ENCODE data around the gene RNGTT. TPM values are rescaled to one million over a fixed set of nuclear protein-coding genes. Genes with fewer than 3 reads are reported as not detected.

Gene RNGTT
- total RNA-seq, 2 donors from 2014 or later = 7.5 to 11.3 TPM

DNA sequence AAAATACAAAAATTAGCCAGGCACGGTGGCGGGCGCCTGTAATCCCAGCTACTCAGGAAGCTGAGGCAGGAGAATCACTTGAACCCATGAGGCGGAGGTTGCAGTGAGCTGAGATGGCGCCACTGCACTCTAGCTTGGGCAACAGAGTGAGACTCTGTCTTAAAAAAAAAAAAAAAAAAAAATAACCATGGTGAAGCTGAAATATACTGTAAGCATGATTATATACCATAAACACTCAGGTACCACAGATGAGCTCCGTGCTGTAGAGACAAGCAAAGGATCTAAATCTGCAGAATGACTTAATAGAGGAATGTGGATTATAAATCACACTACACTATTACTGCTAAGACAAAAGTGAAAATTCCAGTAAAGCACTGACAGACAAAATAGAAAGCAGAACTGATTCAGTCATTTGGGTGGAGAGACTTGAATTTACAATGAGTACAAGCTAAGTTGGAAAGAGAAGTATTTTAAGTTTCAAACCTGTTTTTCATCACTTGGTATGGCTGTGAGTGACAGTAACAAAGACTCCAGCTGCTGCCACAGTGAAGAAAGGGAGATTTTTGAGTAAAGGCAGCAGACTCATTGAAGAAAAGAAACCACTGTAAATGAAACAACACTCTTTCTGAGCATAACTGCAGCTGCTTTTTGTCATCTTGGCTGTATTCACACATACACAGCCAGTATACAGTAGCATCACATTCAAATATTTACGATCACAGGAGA is 322.1 kb downstream of the RNGTT start:
- Histone ChIP-seq H3K9me3 (no peaks in the 10 kb centered on the region), H3K27me3 (no peaks in the 10 kb centered on the region), H3K4me3 (no peak overlapping the region), H3K4me1 (no peaks in the 10 kb centered on the region), H3K36me3 (no peaks in the 10 kb centered on the region), H3K27ac (no peak overlapping the region)
- TF ChIP-seq, protein P1, sequence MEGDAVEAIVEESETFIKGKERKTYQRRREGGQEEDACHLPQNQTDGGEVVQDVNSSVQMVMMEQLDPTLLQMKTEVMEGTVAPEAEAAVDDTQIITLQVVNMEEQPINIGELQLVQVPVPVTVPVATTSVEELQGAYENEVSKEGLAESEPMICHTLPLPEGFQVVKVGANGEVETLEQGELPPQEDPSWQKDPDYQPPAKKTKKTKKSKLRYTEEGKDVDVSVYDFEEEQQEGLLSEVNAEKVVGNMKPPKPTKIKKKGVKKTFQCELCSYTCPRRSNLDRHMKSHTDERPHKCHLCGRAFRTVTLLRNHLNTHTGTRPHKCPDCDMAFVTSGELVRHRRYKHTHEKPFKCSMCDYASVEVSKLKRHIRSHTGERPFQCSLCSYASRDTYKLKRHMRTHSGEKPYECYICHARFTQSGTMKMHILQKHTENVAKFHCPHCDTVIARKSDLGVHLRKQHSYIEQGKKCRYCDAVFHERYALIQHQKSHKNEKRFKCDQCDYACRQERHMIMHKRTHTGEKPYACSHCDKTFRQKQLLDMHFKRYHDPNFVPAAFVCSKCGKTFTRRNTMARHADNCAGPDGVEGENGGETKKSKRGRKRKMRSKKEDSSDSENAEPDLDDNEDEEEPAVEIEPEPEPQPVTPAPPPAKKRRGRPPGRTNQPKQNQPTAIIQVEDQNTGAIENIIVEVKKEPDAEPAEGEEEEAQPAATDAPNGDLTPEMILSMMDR (IDR thresholded peaks at IDR 0.05) = no peak
- no peak for DNase-seq (ENCODE audit: low spot score)

DNA sequence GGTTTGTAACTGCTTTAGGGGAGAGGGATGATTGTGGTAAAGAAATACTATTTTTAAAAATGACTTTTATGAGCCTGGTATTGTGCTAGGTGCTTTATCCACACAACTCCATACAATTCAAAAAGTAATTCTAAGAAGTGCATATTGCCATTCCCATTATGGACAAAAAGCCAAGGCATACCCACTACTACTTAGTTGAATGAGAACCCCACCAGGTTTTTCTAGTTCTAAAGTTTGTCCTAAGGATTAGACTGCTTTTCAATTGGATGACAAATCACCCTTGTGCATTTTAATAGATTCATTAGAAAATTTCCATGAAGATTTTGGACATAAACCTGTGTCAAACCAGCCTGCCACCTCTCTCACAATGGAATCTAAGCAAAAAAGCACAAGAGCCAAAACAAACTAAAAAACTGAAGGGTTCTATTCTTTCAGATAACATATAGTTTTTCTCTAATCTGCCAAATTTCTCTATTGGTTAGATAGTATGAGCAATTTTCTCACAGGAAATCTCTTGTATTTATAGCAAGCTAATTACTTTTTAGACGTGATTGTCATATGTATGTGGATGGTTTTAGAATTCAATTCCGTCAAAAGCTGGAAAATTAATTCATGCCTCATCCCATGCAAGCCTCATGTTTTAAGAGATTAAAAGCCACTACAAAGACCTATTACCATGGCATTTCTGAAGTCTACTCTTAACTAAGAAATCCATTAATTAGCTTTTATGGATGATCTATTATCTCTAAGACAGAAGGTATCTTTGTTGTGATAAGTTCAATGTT is 325.5 kb downstream of the RNGTT start:
- no peaks in the 10 kb centered on the region for H3K36me3 ChIP-seq
- no peak overlapping the region for H3K27ac ChIP-seq
- no peaks in the 10 kb centered on the region for H3K9me3 ChIP-seq
- TF ChIP-seq, protein P1 (IDR thresholded peaks at IDR 0.05) = no peak
- H3K4me3 ChIP-seq = no peak overlapping the region
- DNase-seq (ENCODE audit: low spot score) = no peak
- no peaks in the 10 kb centered on the region for H3K27me3 ChIP-seq
- no peaks in the 10 kb centered on the region for H3K4me1 ChIP-seq

DNA sequence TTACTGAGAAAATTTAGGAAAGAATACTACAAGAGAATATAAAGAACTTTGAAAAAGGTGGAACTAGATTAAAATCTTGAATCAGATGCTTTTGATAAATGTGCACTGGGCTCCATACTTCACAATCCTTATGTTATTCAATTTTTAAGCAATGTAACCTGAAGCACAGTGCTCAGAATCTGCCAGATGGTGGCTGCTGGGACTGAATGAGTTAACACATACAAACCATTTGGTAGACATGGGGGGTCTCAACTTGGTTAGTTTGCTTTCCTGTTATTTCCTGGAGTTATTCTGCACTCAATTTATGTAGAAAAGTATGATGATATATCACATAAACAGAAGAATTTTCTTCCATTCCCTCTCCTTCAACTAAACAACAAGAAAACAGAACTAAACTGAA is 326.5 kb downstream of the RNGTT start:
- Histone ChIP-seq H3K27me3 (no peaks in the 10 kb centered on the region), H3K9me3 (no peaks in the 10 kb centered on the region), H3K36me3 (no peaks in the 10 kb centered on the region), H3K4me1 (no peaks in the 10 kb centered on the region), H3K4me3 (no peak overlapping the region), H3K27ac (no peak overlapping the region)
- no peak for DNase-seq (ENCODE audit: low spot score)
- TF ChIP-seq, protein P1 (IDR thresholded peaks at IDR 0.05) = no peak

DNA sequence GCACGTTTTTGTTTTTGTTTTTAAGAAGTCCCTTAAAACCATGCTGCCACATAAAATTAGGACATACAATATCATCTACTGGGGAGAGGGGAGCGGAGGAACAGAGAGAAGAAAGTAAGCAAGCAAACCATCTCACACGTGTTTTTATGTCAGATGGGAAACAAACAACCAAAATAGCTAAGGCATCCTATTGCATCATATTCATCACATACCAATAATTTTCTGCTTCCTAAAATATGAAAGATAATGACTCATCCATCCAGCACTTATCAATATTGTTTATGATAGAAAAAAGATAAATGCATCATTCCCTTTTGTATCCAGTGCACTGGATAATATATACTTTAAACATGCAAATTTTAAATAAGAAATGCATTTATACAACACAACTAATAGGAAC is 329.6 kb downstream of the RNGTT start:
- H3K36me3 ChIP-seq = no peaks in the 10 kb centered on the region
- DNase-seq (ENCODE audit: low spot score) = no peak
- no peaks in the 10 kb centered on the region for H3K9me3 ChIP-seq
- H3K27ac ChIP-seq = no peak overlapping the region
- no peaks in the 10 kb centered on the region for H3K4me1 ChIP-seq
- no peak overlapping the region for H3K4me3 ChIP-seq
- H3K27me3 ChIP-seq = no peaks in the 10 kb centered on the region
- TF ChIP-seq, protein P1 (IDR thresholded peaks at IDR 0.05) = no peak

DNA sequence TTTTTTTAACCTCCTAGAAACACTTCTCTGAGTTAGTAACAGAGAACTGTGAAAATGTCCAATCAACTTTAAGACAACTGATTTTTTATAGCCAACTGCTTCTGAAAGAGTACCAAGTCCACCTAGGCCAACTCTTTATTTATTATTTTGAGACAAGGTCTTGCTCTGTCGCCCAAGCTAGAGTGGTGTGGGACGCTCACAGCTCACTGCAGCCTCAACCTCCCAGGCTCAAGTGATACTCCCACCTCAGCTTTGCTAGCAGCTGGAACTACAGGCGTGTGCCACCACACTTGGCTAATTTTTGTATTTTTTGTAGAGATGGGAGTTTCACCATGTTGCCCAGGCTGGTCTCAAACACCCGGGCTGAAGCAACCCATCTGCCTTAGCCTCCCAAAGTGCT is 331.6 kb downstream of the RNGTT start:
- H3K9me3 ChIP-seq = no peaks in the 10 kb centered on the region
- H3K27me3 ChIP-seq = no peaks in the 10 kb centered on the region
- no peak overlapping the region for H3K27ac ChIP-seq
- no peaks in the 10 kb centered on the region for H3K36me3 ChIP-seq
- no peak for DNase-seq (ENCODE audit: low spot score)
- TF ChIP-seq, protein P1 (IDR thresholded peaks at IDR 0.05) = no peak
- H3K4me3 ChIP-seq = no peak overlapping the region
- H3K4me1 ChIP-seq = no peaks in the 10 kb centered on the region
